IMR-90 (cell line): ENCODE results near the gene CEBPA. TPM values are rescaled to one million over a fixed set of nuclear protein-coding genes. Genes with fewer than 3 reads are reported as not detected.

Source experiments
- ATAC-seq: fragments of 200-7000 bp; cut with Tn5 transposase; 2 replicates; pipeline ENCODE4 v1.9.1; 2020; ENCODE audit warnings: low read depth, mild to moderate bottlenecking, moderate library complexity
- BruUV-seq: library from RNA; stranded (reverse); fragments of 400-500 nt; replicated peaks from 2 replicates; lab custom pipeline; 2021; lab: Mats Ljungman, UMichigan
- CTCF ChIA-PET: fragments of 300-600 bp; formaldehyde crosslinking; extraction: SDS; loops from one replicate; lab custom pipeline; 2021; ENCODE audit warnings: antibody characterized with exemption; lab: Yijun Ruan, JAX
- POLR2A ChIA-PET: fragments of 300-600 bp; sonication (Branson Sonifier 250); formaldehyde crosslinking; loops from one replicate; lab custom pipeline; 2022; ENCODE audit warnings: antibody characterized with exemption; ENCODE audit not compliant: unreplicated experiment; lab: Charles Lee
- DNase-seq: peaks from one replicate; pipeline ENCODE4 v3.0.0; 2013
- H2AFZ ChIP-seq: replicated peaks from 2 replicates; pipeline ENCODE3; 2013; ENCODE audit warnings: low read length, mild to moderate bottlenecking; ENCODE audit not compliant: poor library complexity
- H2AK5ac ChIP-seq: 2 replicates; pipeline ENCODE4 v1.6.1; 2013; ENCODE audit warnings: low read depth, low read length, inconsistent platforms
- H2AK9ac ChIP-seq: replicated peaks from 2 replicates; pipeline ENCODE3; 2013; ENCODE audit warnings: mild to moderate bottlenecking, low read depth, low read length, moderate library complexity; ENCODE audit not compliant: poor library complexity
- H2BK120ac ChIP-seq: 2 replicates; pipeline ENCODE4 v1.6.1; 2013; ENCODE audit warnings: low read depth, low read length, inconsistent platforms
- H2BK15ac ChIP-seq: 3 replicates; pipeline ENCODE4 v1.6.1; 2013; ENCODE audit warnings: low read depth, low read length, inconsistent platforms
- H2BK20ac ChIP-seq: 2 replicates; pipeline ENCODE4 v1.6.1; 2013; ENCODE audit warnings: low read depth, mild to moderate bottlenecking, inconsistent platforms, low read length, moderate library complexity
- H2BK5ac ChIP-seq: 2 replicates; pipeline ENCODE4 v1.6.1; 2013; ENCODE audit warnings: mild to moderate bottlenecking, low read depth, low read length, inconsistent platforms; ENCODE audit not compliant: poor library complexity, severe bottlenecking
- H3K14ac ChIP-seq: replicated peaks from 2 replicates; pipeline ENCODE4 v1.6.1; 2013; ENCODE audit warnings: low read depth, low read length, inconsistent platforms
- H3K18ac ChIP-seq: 2 replicates; pipeline ENCODE4 v1.6.1; 2013; ENCODE audit warnings: low read depth, low read length, control low read depth
- H3K23ac ChIP-seq: 2 replicates; pipeline ENCODE4 v1.6.1; 2013; ENCODE audit warnings: low read depth, low read length, inconsistent platforms
- H3K27ac ChIP-seq: 2 replicates; pipeline ENCODE4 v1.5.1; 2013; ENCODE audit warnings: mild to moderate bottlenecking, control low read depth, low read length; ENCODE audit not compliant: insufficient read depth
- H3K27me3 ChIP-seq: 2 replicates; pipeline ENCODE4 v1.6.1; 2013; ENCODE audit warnings: low read length; ENCODE audit not compliant: control insufficient read depth, insufficient read depth
- H3K36me3 ChIP-seq: 2 replicates; pipeline ENCODE4 v1.6.1; 2013; ENCODE audit warnings: low read length, mixed read lengths; ENCODE audit not compliant: control insufficient read depth, insufficient read depth
- H3K4ac ChIP-seq: 2 replicates; pipeline ENCODE4 v1.6.1; 2013; ENCODE audit warnings: low read depth, low read length, inconsistent platforms
- H3K4me1 ChIP-seq: 2 replicates; pipeline ENCODE4 v1.6.1; 2013; ENCODE audit warnings: low read length, mixed read lengths; ENCODE audit not compliant: control insufficient read depth, insufficient read depth
- H3K4me2 ChIP-seq: 2 replicates; pipeline ENCODE4 v1.6.1; 2013; ENCODE audit warnings: low read depth, mild to moderate bottlenecking, control low read depth, low read length, moderate library complexity
- H3K4me3 ChIP-seq: 2 replicates; pipeline ENCODE4 v1.5.1; 2013; ENCODE audit warnings: low read depth, mild to moderate bottlenecking, control low read depth, low read length, moderate library complexity; ENCODE audit not compliant: insufficient read depth
- H3K56ac ChIP-seq: 2 replicates; pipeline ENCODE4 v1.6.1; 2013; ENCODE audit warnings: low read length, inconsistent platforms; ENCODE audit not compliant: insufficient read depth; ENCODE audit errors: extremely low read depth
- H3K79me1 ChIP-seq, 2 experiments: 2 replicates each; pipeline ENCODE4 v1.6.1; 2013; ENCODE audit warnings: low read length in 2 of 2, inconsistent platforms in 1 of 2, low read depth in 1 of 2
- H3K9ac ChIP-seq: 2 replicates; pipeline ENCODE4 v1.6.1; 2013; ENCODE audit warnings: low read depth, low read length, control low read depth
- H3K9me1 ChIP-seq: 2 replicates; pipeline ENCODE4 v1.6.1; 2013; ENCODE audit warnings: low read length, inconsistent platforms; ENCODE audit not compliant: insufficient read depth
- H3K9me3 ChIP-seq: 2 replicates; pipeline ENCODE4 v1.6.1; 2013; ENCODE audit warnings: low read length; ENCODE audit not compliant: control insufficient read depth, insufficient read depth
- H4K20me1 ChIP-seq: 2 replicates; pipeline ENCODE4 v1.6.1; 2013; ENCODE audit warnings: low read length, inconsistent platforms; ENCODE audit not compliant: insufficient read depth
- H4K5ac ChIP-seq: 2 replicates; pipeline ENCODE4 v1.6.1; 2013; ENCODE audit warnings: mild to moderate bottlenecking, low read depth, low read length, control low read depth
- H4K8ac ChIP-seq, 2 experiments: 2 replicates each; pipeline ENCODE4 v1.6.1; 2013; ENCODE audit warnings: low read depth in 2 of 2, low read length in 2 of 2, control low read depth in 1 of 2, inconsistent platforms in 1 of 2
- H4K91ac ChIP-seq: 2 replicates; pipeline ENCODE4 v1.6.1; 2013; ENCODE audit warnings: low read depth, low read length, inconsistent platforms; ENCODE audit not compliant: insufficient read depth
- CEBPB ChIP-seq: IDR thresholded peaks from 2 replicates; pipeline ENCODE4 v1.6.1; 2012; ENCODE audit warnings: low read depth, low read length, improper control_type of control experiment
- CHD1 ChIP-seq: IDR thresholded peaks from 2 replicates; pipeline ENCODE4 v1.6.1; 2012; ENCODE audit warnings: low read depth, low read length, improper control_type of control experiment
- CTCF ChIP-seq: conservative IDR thresholded peaks from 2 replicates; pipeline ENCODE4 v1.5.1; 2012; ENCODE audit warnings: mild to moderate bottlenecking, low read depth, low read length, improper control_type of control experiment
- ELK1 ChIP-seq: fragments of 150-350 bp; IDR thresholded peaks from 2 replicates; pipeline ENCODE4 v1.6.1; 2016; ENCODE audit warnings: low read depth, mild to moderate bottlenecking, low read length, moderate library complexity, borderline replicate concordance
- FOS ChIP-seq: fragments of 150-350 bp; IDR thresholded peaks from 2 replicates; pipeline ENCODE4 v1.6.1; 2016; ENCODE audit warnings: low read depth, low read length
- MAFK ChIP-seq: IDR thresholded peaks from 2 replicates; pipeline ENCODE4 v1.6.1; 2012; ENCODE audit warnings: low read depth, low read length, improper control_type of control experiment
- MAZ ChIP-seq: IDR thresholded peaks from 2 replicates; pipeline ENCODE4 v1.6.1; 2012; ENCODE audit warnings: low read depth, mild to moderate bottlenecking, low read length, improper control_type of control experiment, moderate library complexity, borderline replicate concordance
- MXI1 ChIP-seq: IDR thresholded peaks from 2 replicates; pipeline ENCODE4 v1.6.1; 2012; ENCODE audit warnings: low read depth, mild to moderate bottlenecking, low read length, moderate library complexity, borderline replicate concordance
- NFE2L2 ChIP-seq: fragments of 150-350 bp; IDR thresholded peaks from 2 replicates; pipeline ENCODE4 v1.6.1; 2016; ENCODE audit warnings: low read depth, mild to moderate bottlenecking, low read length
- POLR2A ChIP-seq: IDR thresholded peaks from 2 replicates; pipeline ENCODE4 v1.6.1; 2012; ENCODE audit warnings: mild to moderate bottlenecking, low read depth, low read length
- RAD21 ChIP-seq: IDR thresholded peaks from 2 replicates; pipeline ENCODE4 v1.6.1; 2012; ENCODE audit warnings: low read length, improper control_type of control experiment
- RFX5 ChIP-seq: IDR thresholded peaks from 2 replicates; pipeline ENCODE4 v1.8.0; 2012; ENCODE audit warnings: low read depth, mild to moderate bottlenecking, low read length, moderate library complexity
- SMC3 ChIP-seq: fragments of 150-350 bp; IDR thresholded peaks from 2 replicates; pipeline ENCODE4 v1.6.1; 2016; ENCODE audit warnings: low read depth, mild to moderate bottlenecking, antibody characterized with exemption, low read length, moderate library complexity
- USF2 ChIP-seq: fragments of 150-350 bp; IDR thresholded peaks from 2 replicates; pipeline ENCODE4 v1.6.1; 2017; ENCODE audit warnings: mild to moderate bottlenecking, antibody characterized with exemption, low read length, low read depth
- WGBS, 2 experiments: methylation state at CpG; one replicate each; pipeline versions ENCODE4 v1.1.5 to v1.1.7; 2013; ENCODE audit warnings: missing lambda C conversion rate in 2 of 2; ENCODE audit not compliant: insufficient read length in 1 of 2; ENCODE audit errors: extremely low coverage in 2 of 2; 5-methylcytosine and 5-hydroxymethylcytosine counted together
- dilution Hi-C: fragments of 300-500 bp; cut with HindIII; formaldehyde crosslinking; loops from one replicate; pipeline ENCODE4 v1.14.3; 2018; ENCODE audit warnings: low sequenced_read_pairs; ENCODE audit not compliant: unreplicated experiment
- in situ Hi-C: fragments of 300-500 bp; cut with MboI; formaldehyde crosslinking; loops from 3 replicates; pipeline ENCODE4 v1.14.3; 2019; ENCODE audit warnings: low sequenced_read_pairs, inconsistent platforms, mixed read lengths
- intact Hi-C: fragments of 100-400 bp; cut with micrococcal nuclease; formaldehyde crosslinking; loops from 2 replicates; pipeline ENCODE4 v1.10.0; 2022
- polyA plus RNA-seq, 3 experiments: library from polyadenylated mRNA; depleted of rRNA; stranded (reverse); fragments of >200 nt; gene quantifications; 2 replicates each; pipeline ENCODE4 v1.2.3, GENCODE V29; 2012; ENCODE audit warnings: low replicate concordance in 1 of 3
- total RNA-seq: library from RNA; depleted of rRNA; stranded (reverse); fragments of >200 nt; gene quantifications from 2 replicates; pipeline ENCODE4 v1.2.3, GENCODE V29; 2012

Gene CEBPA
- total and polyA plus RNA-seq, 2 of the 4 experiments (the other 2 are of a cell fraction): under 0.01 to 0.09 TPM

- in situ Hi-C loops (no loop called here), dilution Hi-C loops (no loop called here), intact Hi-C loops (loop anchor here (5.0 kb wide), 2 partner anchors 64 to 71 kb away; partner anchors contain the start of gene CEBPG)
- peaks cover 72% of the 10 kb centered on the region for H3K27me3 ChIP-seq
- no peak overlapping the region for H2BK120ac ChIP-seq
- no peak overlapping the region for H3K4ac ChIP-seq
- H3K4me1 ChIP-seq: no peaks in the 10 kb centered on the region
- H3K4me3 ChIP-seq: no peak overlapping the region
- no peaks in the 10 kb centered on the region for H4K20me1 ChIP-seq
- no peak overlapping the region for H3K27ac ChIP-seq
- DNase-seq: no peak
- CTCF ChIA-PET: no interaction called here
- H2BK15ac ChIP-seq: no peak overlapping the region
- no peak for ATAC-seq
- no peak overlapping the region for H4K8ac ChIP-seq
- TF ChIP-seq RFX5: no peak
- no peak for TF ChIP-seq POLR2A
- no peak for TF ChIP-seq FOS
- TF ChIP-seq MXI1: no peak
- no peak for TF ChIP-seq NFE2L2
- no peak for TF ChIP-seq MAFK
- TF ChIP-seq RAD21: no peak
- TF ChIP-seq MAZ: no peak
- no peak for TF ChIP-seq CEBPB
- TF ChIP-seq CTCF: no peak
- no peak for TF ChIP-seq CHD1
- no peak for TF ChIP-seq SMC3
- TF ChIP-seq USF2: no peak
- no peak for TF ChIP-seq ELK1
- H3K14ac ChIP-seq: no peak overlapping the region
- no TSS peak for BruUV-seq
- POLR2A ChIA-PET: no interaction called here
- H3K36me3 ChIP-seq: no peaks in the 10 kb centered on the region
- H3K9me1 ChIP-seq: no peaks in the 10 kb centered on the region
- no peaks in the 10 kb centered on the region for H3K9me3 ChIP-seq
- H3K56ac ChIP-seq: no peak overlapping the region
- no peak overlapping the region for H3K9ac ChIP-seq
- no peak overlapping the region for H2AFZ ChIP-seq
- H3K23ac ChIP-seq: no peak overlapping the region
- H2AK9ac ChIP-seq: no peak overlapping the region
- no peaks in the 10 kb centered on the region for H3K79me1 ChIP-seq
- no peak overlapping the region for H3K18ac ChIP-seq
- H2BK5ac ChIP-seq: no peak overlapping the region
- no peak overlapping the region for H2AK5ac ChIP-seq
- no peak overlapping the region for H4K91ac ChIP-seq
- H2BK20ac ChIP-seq: no peak overlapping the region
- no CpG with 5 or more reads among the region's 7 CpGs for WGBS, 2 experiments
- H3K4me2 ChIP-seq: no peak overlapping the region
- H4K5ac ChIP-seq: no peak overlapping the region
These were observed 1.5 kb downstream of the CEBPA start for GRCh38 chr19:33300894-33301143.
